Vagina (tissue), 2 donors: ENCODE data around the gene PALLD. TPM values are rescaled to one million over a fixed set of nuclear protein-coding genes. Genes with fewer than 3 reads are reported as not detected.

ENCODE experiments used
- DNase-seq, 2 donors: peaks; one replicate each; pipeline ENCODE4 v3.0.0-alpha.2; 2017; ENCODE audit errors: extremely low spot score in 2 of 2
- H3K27ac ChIP-seq: fragments of 200-600 bp; sonication (generic); one replicate; pipeline ENCODE4 v1.5.1; 2019
- H3K27me3 ChIP-seq: fragments of 200-600 bp; sonication (generic); one replicate; pipeline ENCODE4 v1.5.1; 2019
- H3K36me3 ChIP-seq, 2 donors: fragments of 200-600 bp; sonication (generic); one replicate each; pipeline ENCODE4 v1.5.1; 2017 to 2019
- H3K4me1 ChIP-seq: fragments of 200-600 bp; sonication (generic); one replicate; pipeline ENCODE4 v1.5.1; 2019
- H3K4me3 ChIP-seq, 2 donors: fragments of 200-600 bp; sonication (generic); 1 replicate in 1 of 2; 2 replicates in 1 of 2; pipeline ENCODE4 v1.5.1; 2016 to 2019
- H3K9me3 ChIP-seq: fragments of 200-600 bp; sonication (generic); one replicate; pipeline ENCODE4 v1.5.1; 2019
- POLR2A ChIP-seq, 2 donors: fragments of 450-650 bp; IDR thresholded peaks; one replicate each; pipeline ENCODE4 v1.6.1; 2017; ENCODE audit warnings: antibody characterized with exemption in 2 of 2, mild to moderate bottlenecking in 2 of 2, moderate library complexity in 2 of 2
- POLR2AphosphoS5 ChIP-seq, 2 donors: sonication (generic); formaldehyde crosslinking; IDR thresholded peaks; one replicate each; pipeline ENCODE4 v1.9.0; 2017; ENCODE audit warnings: antibody characterized with exemption in 2 of 2, mild to moderate bottlenecking in 2 of 2, low read depth in 1 of 2; ENCODE audit not compliant: insufficient read depth in 1 of 2
- intact Hi-C: fragments of 100-400 bp; cut with DNase I; formaldehyde crosslinking; loops from one replicate; pipeline ENCODE4 v1.15.1; 2023
- total RNA-seq: library from RNA; depleted of rRNA; stranded (reverse); fragments of >200 nt; gene quantifications from one replicate; pipeline ENCODE4 v1.2.3, GENCODE V29; 2016
- TF ChIP-seq, protein P1 (sequence below), 3 experiments: fragments of 450-650 bp in 2 of 3; fragments of 200-600 bp in 1 of 3; sonication (generic) in 1 of 3; IDR thresholded peaks; one replicate each; pipeline ENCODE4 v1.5.1; 2017 to 2019; ENCODE audit warnings: antibody characterized with exemption in 3 of 3, mild to moderate bottlenecking in 2 of 3, moderate library complexity in 2 of 3

Gene PALLD
- total RNA-seq, 1 donor from 2014 or later, result 229 TPM

- H3K9me3 ChIP-seq, result no peaks in the 10 kb centered on the region
- no peak overlapping the region for H3K4me3 ChIP-seq
- intact Hi-C loops, result no loop called here
- no peak for TF ChIP-seq POLR2AphosphoS5 (IDR thresholded peaks at IDR 0.05; ENCODE audit: insufficient read depth in 1 of 2, low read depth in 1 of 2)
- DNase-seq, result no peak
- peaks cover 24% of the 10 kb centered on the region for H3K4me1 ChIP-seq
- H3K36me3 ChIP-seq, result no peaks in the 10 kb centered on the region
- no peak overlapping the region for H3K27ac ChIP-seq
- no peaks in the 10 kb centered on the region for H3K27me3 ChIP-seq
Measured at GRCh38 chr4:168771251-168771650, 274.4 kb downstream of the PALLD start.

DNA sequence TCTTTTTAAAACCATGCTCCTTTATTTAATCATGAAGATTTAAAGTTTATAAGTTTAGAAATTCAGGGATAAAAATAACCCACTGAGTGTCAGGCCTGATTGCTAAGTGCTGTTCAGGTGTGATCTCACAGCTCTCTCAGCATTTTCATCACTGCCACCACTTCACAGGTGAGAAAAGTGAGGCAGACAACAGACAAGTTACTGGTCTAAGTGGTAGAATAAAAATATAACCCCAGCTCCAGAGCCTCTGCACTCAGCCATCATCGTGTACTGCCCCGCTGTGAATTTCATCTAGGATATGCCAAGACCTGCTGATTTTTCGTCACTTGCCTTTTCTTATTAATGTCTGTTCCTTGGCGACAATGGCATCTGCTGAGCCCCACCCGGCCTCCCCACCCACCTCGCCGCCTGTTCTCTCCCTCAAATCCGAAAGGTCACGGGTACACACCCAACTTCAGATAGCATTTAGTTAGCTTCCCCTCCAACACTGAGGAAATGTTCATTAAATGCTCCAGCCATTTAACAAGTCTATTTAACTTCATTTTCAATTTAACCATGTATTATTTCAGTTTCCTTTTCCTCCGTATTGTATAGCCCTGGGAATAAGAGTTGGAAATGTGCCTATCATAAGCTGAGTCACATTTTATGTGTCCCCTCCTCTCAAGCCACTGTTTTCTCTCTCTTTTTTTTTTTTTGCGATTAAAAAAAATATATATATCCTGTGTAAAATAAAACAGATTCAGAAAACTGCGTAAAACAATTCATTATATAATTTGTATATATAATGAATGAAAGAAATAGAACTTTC lies 276.7 kb downstream of the PALLD start:
- Histone ChIP-seq H3K27me3 (no peaks in the 10 kb centered on the region), H3K4me1 (peaks cover 6% of the 10 kb centered on the region), H3K27ac (no peak overlapping the region), H3K4me3 (no peak overlapping the region), H3K9me3 (no peaks in the 10 kb centered on the region), H3K36me3 (no peaks in the 10 kb centered on the region)
- TF ChIP-seq, protein P1, sequence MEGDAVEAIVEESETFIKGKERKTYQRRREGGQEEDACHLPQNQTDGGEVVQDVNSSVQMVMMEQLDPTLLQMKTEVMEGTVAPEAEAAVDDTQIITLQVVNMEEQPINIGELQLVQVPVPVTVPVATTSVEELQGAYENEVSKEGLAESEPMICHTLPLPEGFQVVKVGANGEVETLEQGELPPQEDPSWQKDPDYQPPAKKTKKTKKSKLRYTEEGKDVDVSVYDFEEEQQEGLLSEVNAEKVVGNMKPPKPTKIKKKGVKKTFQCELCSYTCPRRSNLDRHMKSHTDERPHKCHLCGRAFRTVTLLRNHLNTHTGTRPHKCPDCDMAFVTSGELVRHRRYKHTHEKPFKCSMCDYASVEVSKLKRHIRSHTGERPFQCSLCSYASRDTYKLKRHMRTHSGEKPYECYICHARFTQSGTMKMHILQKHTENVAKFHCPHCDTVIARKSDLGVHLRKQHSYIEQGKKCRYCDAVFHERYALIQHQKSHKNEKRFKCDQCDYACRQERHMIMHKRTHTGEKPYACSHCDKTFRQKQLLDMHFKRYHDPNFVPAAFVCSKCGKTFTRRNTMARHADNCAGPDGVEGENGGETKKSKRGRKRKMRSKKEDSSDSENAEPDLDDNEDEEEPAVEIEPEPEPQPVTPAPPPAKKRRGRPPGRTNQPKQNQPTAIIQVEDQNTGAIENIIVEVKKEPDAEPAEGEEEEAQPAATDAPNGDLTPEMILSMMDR (IDR thresholded peaks at IDR 0.05), result no peak
- TF ChIP-seq POLR2A (IDR thresholded peaks at IDR 0.05) (no peak), POLR2AphosphoS5 (IDR thresholded peaks at IDR 0.05; ENCODE audit: insufficient read depth in 1 of 2, low read depth in 1 of 2) (no peak)
- intact Hi-C loops, result no loop called here
- no peak for DNase-seq

DNA sequence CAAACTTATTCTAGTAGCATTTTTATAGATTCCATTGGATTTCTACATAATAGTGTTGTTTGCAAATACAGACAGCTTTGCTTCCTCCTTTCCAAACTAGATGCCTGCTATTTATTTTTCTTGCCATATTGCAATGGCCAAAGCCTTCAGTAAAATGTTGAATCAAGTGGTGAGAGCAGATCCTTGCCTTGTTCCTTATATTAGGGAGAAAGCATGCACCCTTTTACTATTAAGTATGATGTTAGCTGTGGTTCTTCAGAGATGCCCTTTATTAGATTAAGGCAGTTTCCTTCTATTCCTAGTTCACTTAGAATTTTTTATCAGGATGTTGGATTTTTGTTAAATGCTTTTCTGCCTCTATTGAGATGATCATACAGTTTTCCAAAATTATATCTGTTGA lies 279.5 kb downstream of the PALLD start:
- Histone ChIP-seq H3K4me1 (peaks cover 3% of the 10 kb centered on the region), H3K4me3 (no peak overlapping the region), H3K27ac (no peak overlapping the region), H3K27me3 (no peaks in the 10 kb centered on the region), H3K9me3 (no peaks in the 10 kb centered on the region), H3K36me3 (no peaks in the 10 kb centered on the region)
- TF ChIP-seq, protein P1 (IDR thresholded peaks at IDR 0.05), result no peak
- TF ChIP-seq POLR2AphosphoS5 (IDR thresholded peaks at IDR 0.05; ENCODE audit: insufficient read depth in 1 of 2, low read depth in 1 of 2) (no peak), POLR2A (IDR thresholded peaks at IDR 0.05) (no peak)
- intact Hi-C loops, result no loop called here
- DNase-seq, result no peak

- intact Hi-C loops, result no loop called here
- Histone ChIP-seq H3K36me3 (no peaks in the 10 kb centered on the region), H3K27ac (no peak overlapping the region), H3K27me3 (no peaks in the 10 kb centered on the region), H3K9me3 (no peaks in the 10 kb centered on the region), H3K4me1 (peaks cover 12% of the 10 kb centered on the region), H3K4me3 (no peak overlapping the region)
- TF ChIP-seq POLR2A (IDR thresholded peaks at IDR 0.05) (no peak), POLR2AphosphoS5 (IDR thresholded peaks at IDR 0.05; ENCODE audit: insufficient read depth in 1 of 2, low read depth in 1 of 2) (no peak)
- TF ChIP-seq, protein P1 (IDR thresholded peaks at IDR 0.05), result no peak
- no peak for DNase-seq
Measured at GRCh38 chr4:168777277-168777965, 280.6 kb downstream of the PALLD start.

DNA sequence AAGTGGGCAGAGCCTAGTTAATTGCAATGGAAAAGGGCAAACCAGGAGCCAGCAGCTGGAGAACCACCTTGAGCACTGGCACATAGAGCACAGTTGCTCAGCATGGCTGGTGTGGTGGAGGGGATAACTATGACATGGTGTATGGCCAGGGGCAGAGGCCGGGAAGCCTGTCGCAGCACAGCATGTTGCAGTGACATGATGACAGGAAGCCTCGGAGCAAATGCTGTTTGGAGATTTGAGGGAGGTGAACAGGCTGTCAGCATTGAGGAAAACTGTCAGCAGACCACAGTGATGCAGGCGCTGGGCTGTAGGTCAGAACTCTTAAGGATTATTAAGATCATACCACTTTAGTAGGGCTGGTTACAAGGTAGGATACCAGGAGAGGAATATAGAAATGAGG lies 284.5 kb downstream of the PALLD start:
- no peak overlapping the region for H3K4me3 ChIP-seq
- H3K4me1 ChIP-seq, result peaks cover 22% of the 10 kb centered on the region
- H3K36me3 ChIP-seq, result no peaks in the 10 kb centered on the region
- H3K27ac ChIP-seq, result no peak overlapping the region
- intact Hi-C loops, result no loop called here
- H3K9me3 ChIP-seq, result no peaks in the 10 kb centered on the region
- DNase-seq, result no peak
- TF ChIP-seq POLR2AphosphoS5 (IDR thresholded peaks at IDR 0.05; ENCODE audit: insufficient read depth in 1 of 2, low read depth in 1 of 2), result no peak
- no peak for TF ChIP-seq POLR2A (IDR thresholded peaks at IDR 0.05)
- TF ChIP-seq, protein P1 (IDR thresholded peaks at IDR 0.05), result no peak
- H3K27me3 ChIP-seq, result no peaks in the 10 kb centered on the region
